CD4-positive, alpha-beta T cell treated with Interleukin-4 for 1 hour (primary cell): Measurements from ENCODE around the gene MEIS1.

Source experiments
- DNase-seq, 2 donors: peaks; one replicate each; pipeline ENCODE4 v3.0.0-alpha.2; 2020 to 2022

MEIS1 gene

GRCh38 chr2:66445076-66445924 is 10.4 kb downstream of the MEIS1 start:
- DNase-seq = no peak

DNA sequence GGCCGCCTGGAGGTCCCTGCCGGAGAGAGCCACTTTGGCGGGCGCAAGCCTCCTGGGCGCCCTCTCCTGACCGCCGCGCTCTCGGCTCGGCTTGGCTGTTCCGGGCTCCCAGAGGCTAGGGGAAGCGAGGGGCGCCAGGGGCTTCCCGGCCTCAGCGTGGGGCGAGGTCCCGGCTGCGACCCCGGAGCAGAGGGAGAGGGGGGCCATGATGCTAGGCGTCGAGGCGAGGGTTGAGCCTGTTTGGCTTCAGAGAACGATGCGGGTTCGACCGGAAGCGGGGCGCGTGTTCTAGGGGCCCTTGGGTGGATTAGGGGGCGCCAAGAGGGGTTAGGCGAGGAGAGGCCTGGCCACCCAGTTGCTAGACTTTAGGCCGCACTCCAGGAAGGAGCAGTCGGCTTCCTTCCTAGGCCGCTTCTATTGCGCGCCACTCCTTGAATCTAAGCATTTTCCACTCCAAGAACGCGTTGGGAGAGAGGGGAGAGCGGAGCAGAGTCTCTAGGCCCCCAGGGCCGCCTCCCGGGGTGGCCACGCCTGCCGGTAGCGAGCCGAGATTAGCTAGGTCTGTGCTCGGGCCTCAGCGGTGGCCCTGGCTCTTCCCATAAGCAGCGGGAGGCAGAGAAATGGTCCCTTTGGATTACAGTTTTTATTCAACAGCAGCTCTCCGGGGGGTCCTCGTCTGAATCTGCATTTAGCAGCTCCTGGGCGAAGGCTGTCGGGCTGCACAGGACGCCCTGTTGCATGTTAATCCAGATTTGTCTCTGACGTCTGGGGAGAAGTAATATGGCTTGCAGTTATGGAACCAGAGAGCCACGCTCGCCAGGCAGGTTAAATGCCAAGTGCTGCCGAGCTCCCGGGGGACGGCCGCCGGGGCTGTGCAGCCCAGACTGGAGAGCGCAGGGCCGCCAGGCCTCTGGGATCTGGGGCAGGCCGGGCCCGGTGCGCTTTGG is 11.3 kb downstream of the MEIS1 start:
- no peak for DNase-seq

DNA sequence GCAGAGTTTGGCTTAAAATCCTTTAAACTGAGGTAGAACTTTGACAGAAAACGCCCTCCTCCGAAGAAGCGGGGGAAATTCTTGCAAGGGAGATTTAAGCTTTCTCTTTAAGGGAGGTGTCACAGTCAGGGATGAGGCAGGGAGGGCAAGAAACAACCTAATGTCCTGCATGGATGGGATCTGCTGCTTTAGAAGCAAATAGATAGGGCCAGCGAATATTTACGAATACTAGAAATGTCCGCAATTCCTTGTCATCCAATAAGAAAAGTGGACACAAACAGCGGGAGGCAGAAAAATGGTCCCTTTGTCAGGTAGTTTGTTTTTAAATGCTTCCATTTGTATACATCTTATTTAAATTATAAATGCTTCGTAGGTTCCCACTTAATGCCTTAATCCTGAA is 12.0 kb downstream of the MEIS1 start:
- no peak for DNase-seq

DNA sequence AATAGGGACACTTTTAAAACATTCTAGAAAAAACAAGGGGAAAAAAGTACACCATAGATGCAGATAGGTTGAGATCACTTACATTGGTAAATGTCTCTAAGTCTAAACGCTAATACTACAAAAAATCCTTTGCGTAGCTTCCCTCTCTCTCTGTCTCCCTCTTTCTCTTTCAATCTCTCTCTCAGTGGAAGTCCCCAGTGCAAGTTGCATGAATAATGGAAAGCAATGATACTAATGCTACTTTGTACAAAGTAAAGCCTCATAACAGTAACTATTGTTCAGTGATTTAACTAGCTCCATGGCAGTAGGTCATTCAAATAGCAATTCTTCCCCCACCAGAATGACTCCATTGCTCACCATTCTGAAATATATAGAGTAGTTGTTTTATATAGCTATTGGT is 12.8 kb downstream of the MEIS1 start:
- no peak for DNase-seq

GRCh38 chr2:66448136-66448991 is 13.4 kb downstream of the MEIS1 start:
- DNase-seq = no peak

DNA sequence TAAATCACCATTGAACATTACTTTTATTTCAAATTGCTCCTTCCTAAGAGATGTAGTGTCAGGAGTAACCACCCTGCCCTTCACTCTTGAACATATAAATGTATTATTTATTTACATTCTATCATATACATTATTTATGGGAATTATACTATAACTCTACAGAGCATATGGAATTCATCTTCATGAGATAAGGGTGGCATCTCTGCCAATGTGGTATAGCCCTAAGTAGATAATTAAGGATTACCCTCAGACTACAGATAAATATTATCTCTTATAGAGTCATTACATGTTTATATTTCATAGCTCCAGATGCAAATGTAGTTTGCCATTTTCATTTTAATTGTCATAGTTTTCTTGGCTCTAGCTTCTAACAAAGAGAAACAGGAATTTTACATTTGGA is 17.3 kb downstream of the MEIS1 start:
- no peak for DNase-seq

GRCh38 chr2:66452917-66453316 is 18.0 kb downstream of the MEIS1 start:
- DNase-seq = no peak

DNA sequence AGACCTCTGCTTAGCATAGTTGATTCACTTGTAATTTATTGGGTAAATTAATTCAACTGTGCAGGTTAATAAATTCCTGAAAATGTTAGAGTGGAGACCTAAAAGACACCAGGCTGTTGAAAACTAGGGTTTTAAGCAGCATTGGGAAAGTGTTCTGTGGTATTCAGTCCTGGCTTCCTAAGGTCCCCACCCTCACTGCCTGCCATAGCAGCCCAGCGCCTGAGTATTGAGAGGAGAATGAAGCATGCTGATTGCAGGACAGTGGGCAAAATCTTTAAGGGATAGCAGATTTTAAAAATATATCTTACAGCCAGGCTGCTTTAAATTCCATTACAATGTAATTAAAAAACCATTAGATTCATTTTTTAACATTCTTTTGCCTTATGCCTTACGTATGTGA is 20.6 kb downstream of the MEIS1 start:
- no peak for DNase-seq

DNA sequence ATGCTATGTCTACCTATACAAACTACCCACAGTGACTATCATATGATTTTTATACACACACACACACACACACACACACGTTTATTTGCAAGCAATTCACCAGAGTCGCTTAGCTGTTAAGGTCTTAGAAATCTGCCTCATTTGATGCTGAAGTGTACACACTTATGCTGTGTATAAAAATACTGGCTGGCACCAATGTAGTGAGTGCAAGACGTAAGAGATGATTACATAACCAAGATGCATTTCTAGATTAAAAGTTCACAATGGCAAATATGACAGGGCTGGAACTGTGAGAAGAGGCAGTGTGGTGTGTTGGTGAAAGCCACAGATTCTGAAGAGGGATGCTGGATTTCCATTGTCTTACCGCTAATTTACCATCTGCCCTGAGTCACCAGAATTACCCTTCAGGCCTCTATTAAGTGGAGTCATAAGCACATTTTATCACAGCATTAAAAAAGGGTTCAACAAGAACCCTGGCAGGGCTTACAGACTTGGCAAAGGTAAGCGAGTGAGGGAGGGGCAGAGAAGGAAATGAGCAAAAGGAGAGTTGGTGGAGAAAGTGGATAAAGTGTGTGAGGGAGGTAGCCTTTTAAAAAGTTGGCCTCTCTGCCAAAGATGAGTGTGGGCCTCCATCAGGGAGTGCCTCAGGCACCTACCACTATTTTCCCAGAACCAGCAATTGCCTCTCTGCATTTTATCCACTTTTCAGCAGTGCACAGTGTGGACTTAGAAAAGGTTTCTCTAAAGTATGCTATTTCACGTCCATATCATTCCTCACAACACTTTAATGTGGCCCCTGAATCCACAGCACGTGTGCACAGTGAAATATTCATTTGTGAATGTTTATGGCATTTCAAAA is 21.5 kb downstream of the MEIS1 start:
- no peak for DNase-seq

GRCh38 chr2:66457545-66457944 is 22.6 kb downstream of the MEIS1 start:
- no peak for DNase-seq

DNA sequence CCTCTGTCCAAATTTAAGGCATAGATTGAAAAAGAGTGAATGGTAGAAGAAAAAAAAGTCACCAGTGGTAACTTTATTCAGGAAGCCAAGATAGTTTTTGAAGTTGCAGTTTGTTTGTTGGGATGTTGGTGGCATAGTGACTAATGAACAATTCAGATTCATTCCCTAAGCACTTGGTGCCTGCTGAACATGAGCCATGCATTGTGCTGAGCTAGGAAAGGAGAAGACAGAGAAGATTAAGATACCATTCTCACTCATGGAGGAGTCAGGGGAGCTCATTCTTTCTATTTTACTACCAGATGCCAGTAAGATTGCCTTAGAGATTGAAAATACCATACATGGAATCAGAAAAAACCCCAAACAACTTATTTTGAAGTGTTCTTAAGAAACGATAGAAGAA is 25.1 kb downstream of the MEIS1 start:
- no peak for DNase-seq

- no peak for DNase-seq
Measured at GRCh38 chr2:66461001-66461663, 26.2 kb downstream of the MEIS1 start.

- no peak for DNase-seq
Measured at GRCh38 chr2:66461664-66462500, 27.0 kb downstream of the MEIS1 start.

GRCh38 chr2:66462501-66462825 is 27.5 kb downstream of the MEIS1 start:
- no peak for DNase-seq

DNA sequence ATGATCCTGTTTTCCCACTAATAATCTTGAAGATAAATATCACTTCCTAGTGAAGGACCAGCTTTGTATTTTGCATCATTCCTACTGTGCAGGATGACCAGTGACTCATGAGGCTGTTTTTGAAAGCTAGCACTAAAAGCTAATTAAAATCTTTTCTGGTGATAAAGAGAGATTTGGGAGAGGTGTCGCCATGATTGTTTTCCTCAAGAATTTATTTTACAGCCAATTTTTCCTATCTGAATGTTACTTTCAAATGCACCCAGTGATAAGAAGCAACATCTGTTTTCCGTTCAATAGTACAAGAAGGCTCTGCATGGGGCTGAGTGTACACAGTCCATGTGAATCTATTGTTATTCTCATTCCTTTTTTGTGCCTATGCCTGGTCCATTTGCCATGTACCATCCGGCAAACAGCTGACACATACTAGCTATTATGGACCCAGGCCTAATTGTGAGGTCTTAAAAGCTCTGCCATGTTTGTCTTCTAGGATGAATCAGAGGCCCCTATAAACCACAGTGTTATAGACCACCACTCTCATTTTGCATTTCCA is 28.4 kb downstream of the MEIS1 start:
- no peak for DNase-seq

DNA sequence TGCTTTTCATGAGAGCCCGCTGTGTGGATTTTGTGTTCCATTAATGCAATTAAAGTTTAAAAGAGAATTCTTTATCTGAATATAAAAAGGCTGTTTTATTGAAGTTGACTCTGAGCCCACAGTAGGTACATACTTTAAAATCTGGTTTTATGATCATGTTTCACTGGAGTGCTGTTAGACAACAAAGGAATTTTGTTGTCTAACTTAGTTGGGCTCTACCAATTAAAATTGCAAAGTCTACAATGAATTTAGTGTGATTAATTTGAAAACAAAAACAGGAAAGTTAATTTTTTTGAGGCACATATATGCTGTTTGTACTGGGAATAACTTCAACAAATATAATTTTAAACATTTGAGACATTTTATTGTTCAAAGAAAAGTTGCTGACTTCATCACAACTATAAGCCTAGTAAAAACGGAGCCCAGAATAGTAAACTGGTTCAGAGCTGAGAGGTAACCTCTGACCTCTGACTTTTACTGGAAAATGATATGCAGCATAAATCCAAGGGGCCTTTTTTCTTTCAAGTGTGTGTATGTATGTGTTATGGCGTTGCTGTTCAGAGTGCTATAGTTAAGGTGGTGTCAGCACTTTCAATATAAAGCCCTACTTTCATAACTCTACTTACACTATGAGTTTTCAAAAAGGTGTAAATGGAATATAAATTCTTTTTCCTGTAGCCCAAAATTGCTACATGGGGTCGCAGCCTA is 30.2 kb downstream of the MEIS1 start:
- DNase-seq = no peak

GRCh38 chr2:66466433-66466832 is 31.5 kb downstream of the MEIS1 start:
- no peak for DNase-seq

GRCh38 chr2:66467718-66468117 is 32.8 kb downstream of the MEIS1 start:
- DNase-seq = no peak

GRCh38 chr2:66469214-66469902 is 34.4 kb downstream of the MEIS1 start:
- DNase-seq = no peak
